Stimulated activated CD4-positive, alpha-beta T cell treated with anti-CD3 and anti-CD28 coated beads, TNF-alpha, amount 100 ng/mL, for 1 hour (primary cell): ENCODE results near the gene SOD1.

Experiments used
- DNase-seq, 3 donors: peaks; one replicate each; pipeline ENCODE4 v3.0.0-alpha.2; 2020; ENCODE audit warnings: low read depth in 3 of 3, low spot score in 1 of 3

The SOD1 gene

GRCh38 chr21:31678478-31678877 lies 19.0 kb downstream of the SOD1 start:
- no peak for DNase-seq

DNA sequence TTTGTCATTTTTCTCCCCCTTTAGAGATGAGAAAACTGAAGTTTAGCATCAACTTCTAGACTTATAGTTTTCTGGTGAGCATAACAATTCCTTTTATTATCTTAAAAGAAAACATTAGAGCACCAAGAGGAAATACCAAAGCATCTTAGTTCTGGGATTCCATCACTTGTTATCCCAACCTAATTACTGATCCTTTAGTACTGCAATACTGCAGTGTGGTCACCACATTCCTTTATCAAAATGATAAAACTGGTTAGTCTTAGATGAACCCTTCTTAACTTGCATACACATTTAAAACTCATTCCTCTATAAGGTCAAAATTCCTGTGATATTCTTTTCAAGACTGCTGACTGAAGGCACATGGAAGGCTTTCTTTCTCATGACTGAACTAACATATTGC lies 23.1 kb downstream of the SOD1 start:
- no peak for DNase-seq

GRCh38 chr21:31683029-31683428 lies 23.5 kb downstream of the SOD1 start:
- DNase-seq = no peak

- no peak for DNase-seq
Observed at GRCh38 chr21:31684918-31685317, 25.4 kb downstream of the SOD1 start.

DNA sequence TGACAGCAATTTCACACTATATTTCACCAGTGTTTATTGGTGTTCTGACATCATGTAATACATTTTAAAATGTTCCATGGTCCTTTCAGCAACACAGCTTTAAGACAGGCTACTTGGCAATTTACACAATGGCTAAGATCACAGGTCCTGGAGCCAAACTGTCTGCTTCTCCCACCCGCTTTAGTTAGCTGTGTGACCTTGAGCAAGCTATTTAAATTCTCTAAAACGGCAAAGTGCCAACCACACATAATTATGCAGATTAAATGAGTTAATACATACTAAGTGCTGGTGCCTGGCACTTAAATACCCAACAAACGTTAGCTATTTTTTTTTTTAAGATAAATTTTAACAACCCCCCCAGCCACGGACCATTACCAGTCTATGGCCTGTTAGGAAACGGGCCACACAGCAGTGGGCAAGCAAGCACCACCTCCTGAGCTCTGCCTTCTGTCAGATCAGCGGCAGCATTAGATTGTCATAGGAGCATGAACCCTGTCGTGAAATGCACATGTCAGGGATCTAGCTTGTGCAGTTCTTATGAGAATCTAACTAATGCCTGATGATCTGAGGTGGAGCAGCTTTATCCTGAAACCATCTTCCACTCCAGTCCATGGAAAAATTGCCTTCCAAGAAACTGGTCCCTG lies 26.9 kb downstream of the SOD1 start:
- no peak for DNase-seq

- DNase-seq = no peak
Observed at GRCh38 chr21:31687108-31687507, 27.6 kb downstream of the SOD1 start.

DNA sequence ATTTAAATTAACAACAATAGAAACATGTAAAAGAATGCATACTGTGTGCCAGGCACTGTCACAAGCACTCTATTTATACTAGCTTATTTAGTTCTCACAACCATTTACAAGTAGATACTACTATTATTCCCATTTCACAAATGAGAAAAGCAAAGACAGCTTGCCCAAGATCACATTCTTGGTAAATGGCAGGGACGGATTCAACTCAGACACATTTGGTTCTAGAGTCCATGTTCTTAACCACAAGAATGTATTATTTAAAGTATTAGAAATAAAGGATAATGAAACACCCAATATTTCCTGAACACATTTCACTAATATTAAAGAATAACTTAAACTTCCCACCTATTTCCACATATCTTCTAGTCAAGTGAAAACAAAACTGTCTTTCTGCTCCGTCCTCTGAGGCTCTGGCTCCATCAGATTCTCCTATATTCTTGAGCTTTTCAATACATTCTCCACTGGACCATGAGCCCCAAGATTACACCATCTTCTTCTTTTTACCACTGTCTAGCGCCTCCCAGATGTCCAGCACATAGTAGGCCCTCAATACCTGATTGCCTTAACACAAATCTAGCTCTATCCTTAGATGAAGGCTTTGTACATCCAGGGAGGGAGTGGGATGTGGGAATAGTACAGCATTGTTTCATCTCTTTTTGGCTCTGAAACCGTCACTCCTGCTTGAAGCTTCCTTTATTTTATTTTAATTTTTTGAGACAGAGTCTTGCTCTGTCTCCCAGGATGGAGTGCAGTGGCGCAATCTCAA lies 29.3 kb downstream of the SOD1 start:
- DNase-seq = no peak

DNA sequence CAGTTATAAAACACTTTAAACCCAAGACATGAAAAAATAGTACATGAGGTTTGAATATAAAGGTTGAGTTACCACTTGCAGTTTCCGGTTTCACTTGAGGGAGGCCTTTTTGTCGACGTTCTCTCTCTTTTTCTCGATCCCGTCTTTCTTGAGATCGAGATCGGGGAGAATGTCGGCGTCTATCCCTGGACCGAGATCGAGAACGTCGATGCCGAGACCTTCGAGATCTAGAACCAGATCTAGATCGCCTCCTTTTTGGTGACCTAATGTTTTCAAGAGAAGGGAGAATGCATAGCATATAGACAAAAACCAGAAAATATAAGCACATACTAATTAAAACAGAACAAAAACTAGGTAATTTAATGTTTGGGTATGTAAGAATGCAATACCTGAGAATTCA lies 33.7 kb downstream of the SOD1 start:
- no peak for DNase-seq

- DNase-seq = no peak
Observed at GRCh38 chr21:31696424-31696823, 36.9 kb downstream of the SOD1 start.

GRCh38 chr21:31698461-31698860 lies 39.0 kb downstream of the SOD1 start:
- no peak for DNase-seq

GRCh38 chr21:31700040-31700439 lies 40.5 kb downstream of the SOD1 start:
- DNase-seq = no peak

- no peak for DNase-seq
Observed at GRCh38 chr21:31706562-31706961, 47.1 kb downstream of the SOD1 start.

DNA sequence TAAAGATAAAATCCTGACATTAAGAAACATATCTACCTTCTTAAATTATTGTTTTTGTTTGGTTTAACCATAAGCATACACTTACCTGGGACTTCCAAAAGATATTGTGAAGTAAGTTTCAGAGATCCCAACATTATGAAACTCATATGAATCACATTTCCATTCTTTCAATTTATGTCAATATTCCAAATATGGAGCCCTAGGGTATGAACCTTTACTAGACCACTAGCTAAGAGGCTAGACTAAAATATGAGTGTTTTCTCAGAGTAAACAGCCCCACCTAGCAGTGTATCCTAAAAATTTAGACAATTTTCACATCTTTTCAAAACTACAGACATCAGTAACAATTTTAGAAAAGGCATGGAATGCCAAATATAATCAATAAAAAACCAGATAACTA lies 48.0 kb downstream of the SOD1 start:
- DNase-seq = no peak

- no peak for DNase-seq
Observed at GRCh38 chr21:31708541-31708940, 49.0 kb downstream of the SOD1 start.

GRCh38 chr21:31710586-31710985 lies 51.1 kb downstream of the SOD1 start:
- DNase-seq = no peak

GRCh38 chr21:31711326-31711725 lies 51.8 kb downstream of the SOD1 start:
- DNase-seq = no peak

GRCh38 chr21:31711745-31712285 lies 52.3 kb downstream of the SOD1 start:
- no peak for DNase-seq

- DNase-seq = no peak
Observed at GRCh38 chr21:31713115-31713514, 53.6 kb downstream of the SOD1 start.

DNA sequence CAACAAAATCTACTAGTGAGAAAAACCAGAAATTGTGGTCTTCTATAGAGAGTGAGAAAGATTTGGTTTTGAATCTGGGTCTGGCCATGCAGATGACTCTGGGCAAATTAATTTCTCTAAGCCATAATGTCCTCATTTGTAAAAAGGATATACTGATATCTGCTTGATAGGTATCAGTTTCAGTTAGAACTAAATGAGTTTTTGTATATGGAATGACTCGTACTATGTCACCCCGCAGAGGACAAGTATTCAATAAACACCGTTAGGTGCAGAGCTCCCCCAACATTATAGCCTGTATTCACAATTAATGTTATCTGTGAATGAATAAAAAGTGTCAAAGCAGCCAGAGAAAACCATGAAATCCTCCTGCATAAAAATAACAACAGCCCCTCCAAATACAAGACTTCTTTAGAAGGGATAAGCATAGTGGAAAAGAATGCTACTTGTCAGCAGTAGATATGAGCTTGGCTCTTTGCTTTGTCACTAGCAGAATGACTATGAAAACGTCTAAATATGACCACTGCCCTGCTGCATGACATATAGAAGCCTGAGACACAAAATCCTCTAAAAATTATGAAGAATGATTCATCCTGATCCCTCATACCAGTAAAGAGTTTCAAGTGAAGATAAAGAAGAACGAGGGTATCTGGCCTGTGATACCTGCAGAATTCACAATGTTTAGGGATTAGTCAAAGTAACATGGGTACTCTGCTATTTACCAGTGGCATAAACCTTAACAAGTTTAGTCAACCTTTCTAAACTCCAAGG lies 54.7 kb downstream of the SOD1 start:
- DNase-seq = no peak

DNA sequence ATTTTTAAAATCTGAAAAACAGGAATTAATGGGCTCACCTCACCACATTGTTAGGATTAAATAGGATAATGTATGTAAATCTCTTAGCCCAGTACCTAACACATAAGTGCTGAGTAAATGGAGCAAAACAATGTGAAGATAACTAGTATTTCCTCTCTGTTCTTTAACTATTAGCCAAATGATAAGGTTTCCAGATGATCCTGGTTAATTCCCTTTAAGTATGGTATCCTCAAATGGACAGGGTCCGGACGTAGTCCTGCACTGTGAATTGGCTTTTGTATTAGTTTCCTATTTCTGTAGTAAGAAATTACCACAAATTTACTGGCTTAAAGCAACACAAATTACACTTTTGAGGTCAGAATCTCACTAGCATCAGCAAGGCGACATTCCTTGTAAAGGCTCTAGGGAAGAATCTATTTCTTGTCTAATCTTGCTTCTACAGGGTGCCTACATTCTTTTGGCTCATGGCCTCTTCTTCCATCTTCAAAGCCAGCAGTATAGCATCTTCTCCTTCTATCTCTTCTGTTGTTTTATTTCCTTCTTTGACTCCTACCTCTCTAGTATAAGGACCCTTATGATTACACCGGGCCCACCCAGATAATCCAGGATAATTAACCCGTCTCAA lies 55.4 kb downstream of the SOD1 start:
- DNase-seq = no peak

DNA sequence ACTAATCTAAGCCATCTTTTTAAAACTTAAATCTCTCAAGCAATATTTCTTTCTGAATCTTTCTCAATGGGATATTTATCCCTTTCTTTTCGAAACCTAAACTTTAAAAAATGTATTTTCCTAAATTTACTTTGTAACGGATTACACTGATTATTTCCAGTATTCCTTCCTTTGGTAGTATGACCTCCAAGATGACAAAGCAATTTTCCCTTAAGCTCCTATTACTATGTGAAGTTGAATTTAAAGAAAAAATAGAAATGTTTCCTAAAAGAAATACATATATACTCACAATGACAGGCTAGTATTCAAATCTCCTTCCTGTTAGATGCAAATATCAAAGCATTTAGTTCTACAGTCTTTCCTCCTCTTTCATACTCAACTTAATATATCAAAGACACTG lies 56.6 kb downstream of the SOD1 start:
- no peak for DNase-seq
